ENCODE results near the gene CRIP1. TPM values are rescaled to one million over a fixed set of nuclear protein-coding genes. Genes with fewer than 3 reads are reported as not detected.

The CRIP1 gene
- total and polyA plus RNA-seq, 2 experiments from 2014 or later = 0.80 to 8.4 TPM

DNA sequence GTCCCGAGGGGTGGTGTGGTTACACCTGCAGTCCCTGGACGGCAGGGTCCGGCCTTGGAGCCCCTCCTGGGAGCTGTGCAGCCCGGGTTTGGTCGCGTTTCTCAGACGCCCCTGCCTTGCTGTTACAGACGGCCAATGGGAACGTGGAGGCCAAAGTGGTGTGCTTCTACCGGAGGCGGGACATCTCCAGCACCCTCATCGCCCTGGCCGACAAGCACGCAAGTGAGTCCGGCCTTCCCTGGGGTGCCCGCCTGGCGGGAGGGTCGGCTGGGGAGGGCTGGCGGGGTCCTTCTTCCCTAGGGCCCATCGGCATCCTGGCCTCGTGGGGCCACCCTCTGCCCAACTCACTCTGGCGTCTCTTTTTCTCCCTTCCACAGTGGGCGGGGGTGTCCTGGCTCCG, 41.4 kb upstream of the CRIP1 start:
- H3K4me2 ChIP-seq = no peak overlapping the region
- H3K27ac ChIP-seq (ENCODE audit: low read depth) = 0 out of 2 replicates have a peak overlapping the region, but pooled peaks have one; percentile 32
- H2AFZ ChIP-seq = no peak overlapping the region
- TF ChIP-seq, protein P1, sequence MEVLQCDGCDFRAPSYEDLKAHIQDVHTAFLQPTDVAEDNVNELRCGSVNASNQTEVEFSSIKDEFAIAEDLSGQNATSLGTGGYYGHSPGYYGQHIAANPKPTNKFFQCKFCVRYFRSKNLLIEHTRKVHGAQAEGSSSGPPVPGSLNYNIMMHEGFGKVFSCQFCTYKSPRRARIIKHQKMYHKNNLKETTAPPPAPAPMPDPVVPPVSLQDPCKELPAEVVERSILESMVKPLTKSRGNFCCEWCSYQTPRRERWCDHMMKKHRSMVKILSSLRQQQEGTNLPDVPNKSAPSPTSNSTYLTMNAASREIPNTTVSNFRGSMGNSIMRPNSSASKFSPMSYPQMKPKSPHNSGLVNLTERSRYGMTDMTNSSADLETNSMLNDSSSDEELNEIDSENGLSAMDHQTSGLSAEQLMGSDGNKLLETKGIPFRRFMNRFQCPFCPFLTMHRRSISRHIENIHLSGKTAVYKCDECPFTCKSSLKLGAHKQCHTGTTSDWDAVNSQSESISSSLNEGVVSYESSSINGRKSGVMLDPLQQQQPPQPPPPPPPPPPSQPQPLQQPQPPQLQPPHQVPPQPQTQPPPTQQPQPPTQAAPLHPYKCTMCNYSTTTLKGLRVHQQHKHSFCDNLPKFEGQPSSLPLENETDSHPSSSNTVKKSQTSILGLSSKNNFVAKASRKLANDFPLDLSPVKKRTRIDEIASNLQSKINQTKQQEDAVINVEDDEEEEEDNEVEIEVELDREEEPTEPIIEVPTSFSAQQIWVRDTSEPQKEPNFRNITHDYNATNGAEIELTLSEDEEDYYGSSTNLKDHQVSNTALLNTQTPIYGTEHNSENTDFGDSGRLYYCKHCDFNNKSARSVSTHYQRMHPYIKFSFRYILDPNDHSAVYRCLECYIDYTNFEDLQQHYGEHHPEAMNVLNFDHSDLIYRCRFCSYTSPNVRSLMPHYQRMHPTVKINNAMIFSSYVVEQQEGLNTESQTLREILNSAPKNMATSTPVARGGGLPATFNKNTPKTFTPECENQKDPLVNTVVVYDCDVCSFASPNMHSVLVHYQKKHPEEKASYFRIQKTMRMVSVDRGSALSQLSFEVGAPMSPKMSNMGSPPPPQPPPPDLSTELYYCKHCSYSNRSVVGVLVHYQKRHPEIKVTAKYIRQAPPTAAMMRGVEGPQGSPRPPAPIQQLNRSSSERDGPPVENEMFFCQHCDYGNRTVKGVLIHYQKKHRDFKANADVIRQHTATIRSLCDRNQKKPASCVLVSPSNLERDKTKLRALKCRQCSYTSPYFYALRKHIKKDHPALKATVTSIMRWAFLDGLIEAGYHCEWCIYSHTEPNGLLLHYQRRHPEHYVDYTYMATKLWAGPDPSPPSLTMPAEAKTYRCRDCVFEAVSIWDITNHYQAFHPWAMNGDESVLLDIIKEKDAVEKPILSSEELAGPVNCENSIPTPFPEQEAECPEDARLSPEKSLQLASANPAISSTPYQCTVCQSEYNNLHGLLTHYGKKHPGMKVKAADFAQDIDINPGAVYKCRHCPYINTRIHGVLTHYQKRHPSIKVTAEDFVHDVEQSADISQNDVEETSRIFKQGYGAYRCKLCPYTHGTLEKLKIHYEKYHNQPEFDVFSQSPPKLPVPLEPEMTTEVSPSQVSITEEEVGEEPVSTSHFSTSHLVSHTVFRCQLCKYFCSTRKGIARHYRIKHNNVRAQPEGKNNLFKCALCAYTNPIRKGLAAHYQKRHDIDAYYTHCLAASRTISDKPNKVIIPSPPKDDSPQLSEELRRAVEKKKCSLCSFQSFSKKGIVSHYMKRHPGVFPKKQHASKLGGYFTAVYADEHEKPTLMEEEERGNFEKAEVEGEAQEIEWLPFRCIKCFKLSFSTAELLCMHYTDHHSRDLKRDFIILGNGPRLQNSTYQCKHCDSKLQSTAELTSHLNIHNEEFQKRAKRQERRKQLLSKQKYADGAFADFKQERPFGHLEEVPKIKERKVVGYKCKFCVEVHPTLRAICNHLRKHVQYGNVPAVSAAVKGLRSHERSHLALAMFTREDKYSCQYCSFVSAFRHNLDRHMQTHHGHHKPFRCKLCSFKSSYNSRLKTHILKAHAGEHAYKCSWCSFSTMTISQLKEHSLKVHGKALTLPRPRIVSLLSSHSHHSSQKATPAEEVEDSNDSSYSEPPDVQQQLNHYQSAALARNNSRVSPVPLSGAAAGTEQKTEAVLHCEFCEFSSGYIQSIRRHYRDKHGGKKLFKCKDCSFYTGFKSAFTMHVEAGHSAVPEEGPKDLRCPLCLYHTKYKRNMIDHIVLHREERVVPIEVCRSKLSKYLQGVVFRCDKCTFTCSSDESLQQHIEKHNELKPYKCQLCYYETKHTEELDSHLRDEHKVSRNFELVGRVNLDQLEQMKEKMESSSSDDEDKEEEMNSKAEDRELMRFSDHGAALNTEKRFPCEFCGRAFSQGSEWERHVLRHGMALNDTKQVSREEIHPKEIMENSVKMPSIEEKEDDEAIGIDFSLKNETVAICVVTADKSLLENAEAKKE (CRISPR knock-in tag; IDR thresholded peaks at IDR 0.05) = no peak
- 0 out of 2 replicates have a peak, but pooled peaks have one; percentile 4 for TF ChIP-seq POLR2AphosphoS5 (IDR thresholded peaks at IDR 0.05; ENCODE audit: low read depth)
- no peak for TF ChIP-seq NANOG (IDR thresholded peaks at IDR 0.05; ENCODE audit: borderline replicate concordance)
- TF ChIP-seq, protein P2, sequence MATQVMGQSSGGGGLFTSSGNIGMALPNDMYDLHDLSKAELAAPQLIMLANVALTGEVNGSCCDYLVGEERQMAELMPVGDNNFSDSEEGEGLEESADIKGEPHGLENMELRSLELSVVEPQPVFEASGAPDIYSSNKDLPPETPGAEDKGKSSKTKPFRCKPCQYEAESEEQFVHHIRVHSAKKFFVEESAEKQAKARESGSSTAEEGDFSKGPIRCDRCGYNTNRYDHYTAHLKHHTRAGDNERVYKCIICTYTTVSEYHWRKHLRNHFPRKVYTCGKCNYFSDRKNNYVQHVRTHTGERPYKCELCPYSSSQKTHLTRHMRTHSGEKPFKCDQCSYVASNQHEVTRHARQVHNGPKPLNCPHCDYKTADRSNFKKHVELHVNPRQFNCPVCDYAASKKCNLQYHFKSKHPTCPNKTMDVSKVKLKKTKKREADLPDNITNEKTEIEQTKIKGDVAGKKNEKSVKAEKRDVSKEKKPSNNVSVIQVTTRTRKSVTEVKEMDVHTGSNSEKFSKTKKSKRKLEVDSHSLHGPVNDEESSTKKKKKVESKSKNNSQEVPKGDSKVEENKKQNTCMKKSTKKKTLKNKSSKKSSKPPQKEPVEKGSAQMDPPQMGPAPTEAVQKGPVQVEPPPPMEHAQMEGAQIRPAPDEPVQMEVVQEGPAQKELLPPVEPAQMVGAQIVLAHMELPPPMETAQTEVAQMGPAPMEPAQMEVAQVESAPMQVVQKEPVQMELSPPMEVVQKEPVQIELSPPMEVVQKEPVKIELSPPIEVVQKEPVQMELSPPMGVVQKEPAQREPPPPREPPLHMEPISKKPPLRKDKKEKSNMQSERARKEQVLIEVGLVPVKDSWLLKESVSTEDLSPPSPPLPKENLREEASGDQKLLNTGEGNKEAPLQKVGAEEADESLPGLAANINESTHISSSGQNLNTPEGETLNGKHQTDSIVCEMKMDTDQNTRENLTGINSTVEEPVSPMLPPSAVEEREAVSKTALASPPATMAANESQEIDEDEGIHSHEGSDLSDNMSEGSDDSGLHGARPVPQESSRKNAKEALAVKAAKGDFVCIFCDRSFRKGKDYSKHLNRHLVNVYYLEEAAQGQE (IDR thresholded peaks at IDR 0.05; ENCODE audit: unreplicated experiment) = no peak
- Mint-ChIP-seq H3K9me3 (no peaks in the 10 kb centered on the region), H3K4me1 (peaks cover 3% of the 10 kb centered on the region; the same call in 1 of the 3 replicates), H3K4me3 (no peak overlapping the region), H3K27ac (no peak overlapping the region), H3K36me3 (ENCODE audit: low read depth) (peaks cover 22% of the 10 kb centered on the region), H3K27me3 (ENCODE audit: insufficient read depth, low read depth, poor library complexity) (peaks cover 11% of the 10 kb centered on the region)
- H3K4me1 ChIP-seq (ENCODE audit: insufficient read depth) = no peaks in the 10 kb centered on the region
- peaks cover 13% of the 10 kb centered on the region for H4K20me1 ChIP-seq (replicated peaks; ENCODE audit: insufficient read depth)
- no peak overlapping the region for H3K4me3 ChIP-seq
- no peaks in the 10 kb centered on the region for H3K9me2 ChIP-seq (ENCODE audit: insufficient read depth)
- ATAC-seq (no peak), DNase-seq (ENCODE audit: low spot score) (no peak)
- peaks cover 11% of the 10 kb centered on the region; the same call in 1 of the 2 replicates for H3K79me2 ChIP-seq (replicated peaks; ENCODE audit: insufficient read depth)
- H3K27me3 ChIP-seq (ENCODE audit: insufficient read depth) = no peaks in the 10 kb centered on the region
- 0 out of 2 replicates have a peak, but pooled peaks cover 3% of the 10 kb centered on the region for H3F3A ChIP-seq (replicated peaks; ENCODE audit: low read depth)
- peaks cover 4% of the 10 kb centered on the region for H3K36me3 ChIP-seq (ENCODE audit: insufficient read depth)

Data from GM23338 (cell line).